Adipocyte (in vitro differentiated cells): ENCODE measurements around the gene GTF2H3.

Experiments
- DNase-seq: peaks from one replicate; pipeline ENCODE4 v3.0.0-alpha.2; 2015; ENCODE audit warnings: low read depth
- H3K27me3 ChIP-seq: replicated peaks from 2 replicates; pipeline ENCODE4 v1.7.0; 2013; ENCODE audit warnings: mild to moderate bottlenecking, low read length, moderate library complexity; ENCODE audit not compliant: control insufficient read depth, insufficient read depth
- H3K36me3 ChIP-seq: 2 replicates; pipeline ENCODE4 v1.7.0; 2013; ENCODE audit warnings: low read length, mild to moderate bottlenecking, moderate library complexity; ENCODE audit not compliant: control insufficient read depth, insufficient read depth, severe bottlenecking
- H3K4me1 ChIP-seq: 2 replicates; pipeline ENCODE4 v1.7.0; 2013; ENCODE audit warnings: mild to moderate bottlenecking, low read length, moderate library complexity; ENCODE audit not compliant: control insufficient read depth, insufficient read depth
- H3K4me3 ChIP-seq: 2 replicates; pipeline ENCODE4 v1.7.0; 2013; ENCODE audit warnings: mild to moderate bottlenecking, low read length, moderate library complexity
- H3K9ac ChIP-seq: 2 replicates; pipeline ENCODE4 v1.7.0; 2013; ENCODE audit warnings: mild to moderate bottlenecking, low read length, moderate library complexity
- H3K9me3 ChIP-seq: 2 replicates; pipeline ENCODE4 v1.7.0; 2013; ENCODE audit warnings: mild to moderate bottlenecking, low read length, moderate library complexity; ENCODE audit not compliant: control insufficient read depth

Gene GTF2H3

DNA sequence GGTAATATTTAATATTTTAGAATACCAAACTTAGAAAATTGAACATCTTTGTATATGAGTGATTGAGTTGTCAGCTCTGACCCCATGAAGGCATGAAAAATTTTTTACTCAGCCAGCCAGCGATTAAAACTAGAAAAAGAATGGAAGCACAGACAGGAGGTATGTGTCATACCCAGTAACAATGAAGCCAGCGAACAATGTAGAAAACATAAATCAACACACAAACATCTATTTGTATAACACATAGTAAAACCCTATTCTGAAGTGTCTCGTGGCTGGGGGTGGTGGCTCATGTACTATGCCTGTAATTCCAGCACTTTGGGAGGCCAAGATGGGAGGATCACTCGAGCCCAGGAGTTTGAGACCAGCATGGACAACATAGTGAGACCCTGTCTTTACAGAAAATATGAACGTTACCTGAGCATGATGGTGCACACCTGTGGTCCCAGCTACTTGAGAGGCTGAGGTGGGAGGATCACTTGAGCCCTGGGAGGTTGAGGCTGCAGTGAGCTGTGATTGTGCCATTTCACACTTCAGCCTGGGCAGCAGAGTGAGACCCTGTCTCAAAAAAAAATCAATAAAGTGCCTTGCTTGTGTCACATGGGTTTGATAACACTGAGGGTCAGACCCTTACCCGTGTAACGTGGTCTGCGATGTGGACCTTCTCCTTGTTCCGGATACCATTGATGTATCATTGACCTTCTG lies 43.1 kb downstream of the GTF2H3 start:
- H3K9ac ChIP-seq, result no peak overlapping the region
- peaks cover 4% of the 10 kb centered on the region for H3K4me1 ChIP-seq
- no peak for DNase-seq
- no peaks in the 10 kb centered on the region for H3K9me3 ChIP-seq
- H3K27me3 ChIP-seq, result no peaks in the 10 kb centered on the region
- H3K36me3 ChIP-seq, result peaks cover 8% of the 10 kb centered on the region
- no peak overlapping the region for H3K4me3 ChIP-seq

DNA sequence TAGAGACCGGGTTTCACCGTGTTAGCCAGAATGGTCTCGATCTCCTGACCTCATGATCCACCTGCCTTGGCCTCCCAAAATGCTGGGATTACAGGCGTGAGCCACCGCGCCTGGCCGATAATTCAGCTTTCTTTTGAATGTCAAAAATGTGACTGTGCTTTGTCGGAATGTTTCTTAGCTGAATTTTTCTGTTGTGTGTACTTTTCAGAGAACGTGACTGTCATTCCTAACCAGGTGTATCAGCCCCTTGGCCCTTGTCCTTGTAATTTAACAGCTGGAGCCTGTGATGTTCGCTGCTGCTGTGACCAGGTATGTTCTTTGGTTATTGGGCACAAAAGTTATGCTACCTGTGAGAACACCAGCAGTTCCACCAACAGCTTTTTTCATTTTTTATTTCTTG lies 45.4 kb downstream of the GTF2H3 start:
- no peak overlapping the region for H3K4me3 ChIP-seq
- no peaks in the 10 kb centered on the region for H3K27me3 ChIP-seq
- no peaks in the 10 kb centered on the region for H3K9me3 ChIP-seq
- peaks cover 8% of the 10 kb centered on the region for H3K36me3 ChIP-seq
- H3K9ac ChIP-seq, result no peak overlapping the region
- no peaks in the 10 kb centered on the region for H3K4me1 ChIP-seq
- no peak for DNase-seq

DNA sequence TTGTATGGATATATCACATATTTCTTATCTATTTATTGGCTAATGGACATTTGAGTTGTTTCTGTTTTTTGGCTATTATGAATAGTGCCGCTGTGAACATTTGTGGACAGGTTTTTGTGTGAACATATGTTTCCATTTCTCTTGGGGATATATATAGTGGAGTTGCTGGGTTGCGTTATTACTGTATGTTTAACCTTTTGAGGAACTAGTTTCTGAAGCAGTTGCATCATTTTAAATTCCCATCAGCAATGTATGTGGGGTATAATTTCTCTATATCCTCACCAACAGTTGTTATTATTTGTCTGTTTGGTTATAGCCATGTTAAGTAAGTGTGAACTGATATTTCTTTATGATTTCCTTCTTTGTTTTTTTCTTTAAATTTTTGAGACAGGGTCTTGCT lies 48.0 kb downstream of the GTF2H3 start:
- Histone ChIP-seq H3K4me3 (no peak overlapping the region), H3K27me3 (no peaks in the 10 kb centered on the region), H3K36me3 (no peaks in the 10 kb centered on the region), H3K9me3 (no peaks in the 10 kb centered on the region), H3K9ac (no peak overlapping the region), H3K4me1 (no peaks in the 10 kb centered on the region)
- DNase-seq, result no peak

DNA sequence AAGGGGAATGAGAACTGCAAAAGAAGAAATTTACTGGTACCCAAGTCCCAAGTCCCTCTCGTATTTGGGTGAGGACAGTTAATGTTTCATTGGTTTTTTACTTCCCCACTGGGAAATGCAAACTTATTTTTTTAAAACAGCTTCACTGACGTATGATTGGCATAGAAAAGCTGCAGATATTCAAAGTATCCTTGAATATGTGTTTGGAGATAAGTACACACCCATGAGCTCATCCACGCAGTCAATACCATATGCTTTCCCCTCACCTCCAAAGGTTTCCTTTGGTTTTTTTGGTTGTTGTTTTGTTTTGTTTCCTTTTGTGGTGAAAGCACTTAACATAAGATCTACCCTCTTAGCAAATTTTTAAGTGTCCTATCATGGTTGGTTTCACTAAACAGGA lies 50.3 kb downstream of the GTF2H3 start:
- Histone ChIP-seq H3K9ac (no peak overlapping the region), H3K4me1 (no peaks in the 10 kb centered on the region), H3K36me3 (no peaks in the 10 kb centered on the region), H3K9me3 (no peaks in the 10 kb centered on the region), H3K4me3 (no peak overlapping the region), H3K27me3 (no peaks in the 10 kb centered on the region)
- no peak for DNase-seq

DNA sequence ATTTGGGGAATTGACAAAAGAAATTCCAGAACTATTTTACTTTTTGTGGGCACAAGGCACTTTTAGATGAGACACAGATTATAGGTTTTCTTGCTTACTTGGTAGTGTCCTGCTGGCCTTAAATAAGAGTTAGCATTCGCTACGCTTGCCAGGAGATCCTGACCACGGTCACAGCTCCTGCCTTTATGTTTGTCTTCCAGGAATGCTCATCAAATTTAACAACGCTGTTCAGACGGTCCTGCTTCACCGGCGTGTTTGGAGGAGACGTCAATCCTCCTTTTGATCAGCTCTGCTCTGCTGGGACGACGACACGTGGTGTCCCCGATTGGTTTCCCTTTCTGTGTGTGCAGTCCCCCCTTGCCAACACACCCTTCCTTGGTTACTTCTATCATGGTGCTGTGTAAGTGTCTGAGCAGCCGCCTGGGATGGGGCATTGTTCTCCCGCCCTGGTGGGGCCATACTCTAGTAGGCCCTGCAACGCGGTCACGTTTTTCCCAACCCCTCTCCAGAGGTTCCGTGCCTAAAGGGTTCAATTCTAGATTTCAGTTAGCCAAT lies 53.1 kb downstream of the GTF2H3 start:
- DNase-seq, result no peak
- Histone ChIP-seq H3K4me1 (no peaks in the 10 kb centered on the region), H3K9ac (no peak overlapping the region), H3K27me3 (no peaks in the 10 kb centered on the region), H3K36me3 (peaks cover 7% of the 10 kb centered on the region), H3K9me3 (no peaks in the 10 kb centered on the region), H3K4me3 (no peak overlapping the region)

DNA sequence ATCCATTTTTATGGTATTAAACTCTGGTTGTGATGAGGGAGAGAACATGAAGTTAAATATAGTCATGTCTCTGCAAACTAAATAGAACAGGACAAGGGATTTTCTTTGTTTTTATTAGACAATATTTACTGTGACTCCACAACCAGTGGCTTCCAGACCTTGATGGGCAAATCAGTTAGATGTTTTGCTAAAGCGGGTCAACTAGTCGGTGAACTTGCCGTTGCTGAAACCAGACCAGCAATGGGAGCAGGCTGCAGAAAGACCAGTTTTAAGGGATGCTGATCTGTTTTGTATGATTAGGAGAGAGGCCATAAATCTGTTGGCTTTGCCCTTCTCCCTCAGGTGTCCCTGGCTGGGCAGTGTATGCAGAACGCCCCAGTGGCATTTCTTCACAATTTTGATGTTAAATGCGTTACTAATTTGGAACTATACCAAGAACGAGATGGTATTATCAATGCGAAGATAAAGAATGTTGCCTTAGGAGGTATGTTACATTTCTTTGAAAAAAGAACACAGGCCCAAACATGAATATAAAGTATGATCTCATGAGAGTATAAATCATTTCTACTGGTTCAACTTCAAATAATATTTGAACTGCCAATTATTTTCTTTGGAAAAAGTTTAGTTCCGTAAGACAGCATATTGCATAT lies 56.7 kb downstream of the GTF2H3 start:
- no peaks in the 10 kb centered on the region for H3K27me3 ChIP-seq
- H3K4me3 ChIP-seq, result no peak overlapping the region
- H3K9me3 ChIP-seq, result no peaks in the 10 kb centered on the region
- peaks cover 7% of the 10 kb centered on the region for H3K36me3 ChIP-seq
- H3K9ac ChIP-seq, result no peak overlapping the region
- DNase-seq, result no peak
- no peaks in the 10 kb centered on the region for H3K4me1 ChIP-seq

DNA sequence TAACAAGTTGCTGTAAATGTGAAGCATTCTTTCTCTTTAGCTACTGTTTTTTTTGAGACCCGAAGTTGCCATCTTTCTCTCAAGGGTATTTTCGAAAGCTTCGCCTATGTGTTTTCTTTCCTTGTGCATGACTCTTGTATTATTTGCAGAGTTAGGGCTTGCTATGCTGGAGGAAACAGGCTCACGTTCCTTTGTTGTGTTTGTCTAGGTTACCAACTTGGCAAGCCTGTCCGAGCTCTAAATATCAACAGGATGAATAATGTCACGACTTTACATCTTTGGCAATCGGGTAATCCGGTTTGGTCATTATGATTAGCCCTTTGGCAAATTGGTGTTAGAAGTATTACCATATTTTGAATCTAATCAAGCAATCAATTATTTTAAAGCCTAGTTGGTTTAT lies 62.6 kb downstream of the GTF2H3 start:
- no peak for DNase-seq
- no peaks in the 10 kb centered on the region for H3K27me3 ChIP-seq
- no peak overlapping the region for H3K4me3 ChIP-seq
- peaks cover 23% of the 10 kb centered on the region for H3K36me3 ChIP-seq
- H3K9ac ChIP-seq, result no peak overlapping the region
- no peaks in the 10 kb centered on the region for H3K4me1 ChIP-seq
- no peaks in the 10 kb centered on the region for H3K9me3 ChIP-seq

DNA sequence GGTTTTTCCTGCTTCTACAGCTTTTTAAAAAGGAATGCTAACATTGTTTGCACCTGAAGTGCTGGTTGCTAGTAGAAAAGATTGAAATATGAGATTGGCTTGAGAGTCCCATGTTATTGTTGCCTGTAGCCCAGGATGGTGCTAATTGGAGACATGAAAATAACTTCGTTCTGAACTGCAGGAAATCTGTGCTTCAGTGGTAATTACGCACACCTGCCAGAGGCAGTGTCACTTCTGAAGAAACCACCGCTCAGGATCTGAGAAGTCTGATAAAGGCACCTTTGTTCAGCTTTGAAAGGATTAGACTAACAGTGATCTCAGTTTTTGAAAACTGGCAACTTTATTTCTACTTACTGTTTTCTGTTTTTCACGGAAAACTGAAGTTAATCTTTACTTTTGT lies 63.0 kb downstream of the GTF2H3 start:
- H3K36me3 ChIP-seq, result peaks cover 21% of the 10 kb centered on the region

DNA sequence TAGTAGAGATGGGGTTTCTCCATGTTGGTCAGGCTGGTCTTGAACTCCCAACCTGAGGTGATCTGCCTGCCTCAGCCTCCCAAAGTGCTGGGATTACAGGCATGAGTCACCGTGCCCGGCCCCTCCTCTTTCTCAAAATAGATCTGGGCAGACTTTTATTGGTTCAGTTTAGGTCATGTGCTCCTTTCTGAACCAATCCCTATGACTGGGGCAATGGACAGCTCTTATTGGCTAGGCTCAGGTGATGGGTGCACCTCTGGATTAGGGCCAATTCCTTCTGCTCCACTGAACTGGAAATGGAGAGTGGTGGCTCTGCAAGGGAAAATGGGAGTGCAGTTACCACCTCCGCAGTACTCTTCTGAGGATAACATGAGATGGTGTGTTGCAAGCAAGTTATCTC lies 72.3 kb downstream of the GTF2H3 start:
- DNase-seq, result no peak
- H3K4me3 ChIP-seq, result no peak overlapping the region
- no peaks in the 10 kb centered on the region for H3K27me3 ChIP-seq
- no peak overlapping the region for H3K9ac ChIP-seq
- peaks cover 9% of the 10 kb centered on the region for H3K36me3 ChIP-seq
- H3K4me1 ChIP-seq, result no peaks in the 10 kb centered on the region
- no peaks in the 10 kb centered on the region for H3K9me3 ChIP-seq

More for the DNA sequence above, 63.0 kb downstream of the GTF2H3 start:
- Histone ChIP-seq H3K4me3 (no peak overlapping the region), H3K27me3 (no peaks in the 10 kb centered on the region), H3K4me1 (no peaks in the 10 kb centered on the region), H3K9me3 (no peaks in the 10 kb centered on the region), H3K9ac (no peak overlapping the region)
- no peak for DNase-seq

DNA sequence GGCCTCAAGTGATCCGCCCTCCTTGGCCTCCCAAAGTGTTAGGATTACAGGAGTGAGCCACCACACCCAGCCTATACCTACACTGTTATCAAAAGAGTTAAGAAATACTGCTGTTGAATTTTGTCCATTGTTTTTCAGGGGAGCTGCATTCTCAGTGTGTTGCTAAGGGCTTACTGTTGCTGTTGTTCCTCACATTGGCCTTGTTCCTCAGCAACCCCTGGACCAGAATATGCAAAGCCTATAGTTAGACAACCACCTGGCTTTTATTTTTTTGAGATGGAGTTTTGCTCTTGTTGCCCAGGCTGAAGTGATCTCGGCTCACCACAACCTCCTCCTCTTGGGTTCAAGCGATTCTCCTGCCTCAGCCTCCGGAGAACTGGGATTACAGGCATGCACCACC lies 73.8 kb downstream of the GTF2H3 start:
- no peaks in the 10 kb centered on the region for H3K9me3 ChIP-seq
- no peaks in the 10 kb centered on the region for H3K4me1 ChIP-seq
- peaks cover 8% of the 10 kb centered on the region for H3K36me3 ChIP-seq
- DNase-seq, result no peak
- no peaks in the 10 kb centered on the region for H3K27me3 ChIP-seq
- H3K4me3 ChIP-seq, result no peak overlapping the region
- H3K9ac ChIP-seq, result no peak overlapping the region
